GM21423 (cell line): ENCODE data around the gene SSX4B.
"Not testable (repeated sequence)": the region's sequence is repeated elsewhere in the genome, so short reads cannot be mapped to it uniquely, and the experiment has no call there.

Experiments
- ATAC-seq: cut with Tn5 transposase; IDR thresholded peaks from one replicate; pipeline ENCODE4 v1.9.1; 2021; ENCODE audit warnings: mild to moderate bottlenecking, moderate library complexity; ENCODE audit not compliant: unreplicated experiment

Gene SSX4B

DNA sequence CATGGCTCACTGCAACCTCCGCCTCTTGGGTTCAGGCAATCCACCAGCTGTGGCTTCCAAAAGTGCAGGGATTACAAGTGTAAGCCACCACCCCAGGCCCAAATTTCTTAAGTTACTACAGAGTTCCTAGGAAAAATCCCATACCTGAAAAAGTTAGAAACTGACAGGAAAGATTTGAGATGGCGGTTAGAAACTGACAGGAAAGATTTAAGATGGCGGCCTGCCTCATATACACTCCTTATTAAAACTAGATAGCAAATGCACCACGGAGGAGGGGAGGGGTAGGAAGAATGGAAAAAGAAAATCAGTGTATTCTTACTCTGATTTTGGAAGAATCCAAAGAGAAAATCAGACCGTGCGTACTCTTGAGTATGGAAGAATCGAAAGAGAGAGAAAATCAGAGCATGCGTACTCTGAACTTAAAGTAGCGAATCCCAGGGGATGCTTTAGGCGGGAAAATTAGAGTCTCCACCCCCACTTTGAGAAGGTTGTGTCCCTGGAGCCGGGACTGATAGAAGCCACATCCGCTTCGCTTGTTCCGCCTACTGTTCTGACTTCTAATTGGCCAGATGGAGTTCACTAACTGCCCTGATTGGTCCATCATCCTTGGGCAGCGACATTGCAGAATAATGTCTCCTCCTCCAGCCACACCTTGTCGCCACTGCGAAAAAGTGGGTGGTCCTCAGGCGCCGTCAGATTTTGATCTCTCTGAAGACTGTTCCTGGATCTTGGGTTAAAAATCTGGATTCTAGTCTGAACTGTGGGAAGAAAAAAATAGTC lies 55.3 kb downstream of the SSX4B start, which contains the start of gene SSX3:
TSS of gene SSX3 (minus strand) at position 389 of the 780 bp plus-strand sequence. CDS start 1,454 bp downstream, outside the sequence.
- not testable (repeated sequence) for ATAC-seq
